WTC11 (cell line): ENCODE results near the gene RAMP1. TPM values are rescaled to one million over a fixed set of nuclear protein-coding genes. Genes with fewer than 3 reads are reported as not detected.
A peak's percentile ranks its signal among the peaks of the same experiment; 100 is the strongest.

Experiments used
- ATAC-seq: fragments of 200-7000 bp; cut with Tn5 transposase; 2 replicates; pipeline ENCODE4 v1.10.0; 2021; ENCODE audit warnings: mild to moderate bottlenecking, moderate library complexity
- CTCF ChIA-PET: fragments of 300-600 bp; sonication (Branson Sonifier 250); formaldehyde crosslinking; loops from one replicate; lab custom pipeline; 2021; ENCODE audit warnings: antibody characterized with exemption; lab: Charles Lee
- POLR2A ChIA-PET: fragments of 350-600 bp; sonication (Branson Sonifier 250); formaldehyde crosslinking; loops from one replicate; lab custom pipeline; 2021; ENCODE audit warnings: antibody characterized with exemption; lab: Charles Lee
- DNase-seq: peaks from one replicate; pipeline ENCODE4 v3.0.0; 2021; ENCODE audit warnings: low spot score
- H3K27ac Mint-ChIP-seq: 2 replicates; pipeline ENCODE4 v1.8.0; 2021; ENCODE audit warnings: mixed read lengths
- H3K27me3 Mint-ChIP-seq: 2 replicates; pipeline ENCODE4 v1.8.0; 2021; ENCODE audit warnings: low read depth, mild to moderate bottlenecking, moderate library complexity, mixed read lengths
- H3K36me3 Mint-ChIP-seq: 2 replicates; pipeline ENCODE4 v1.8.0; 2021; ENCODE audit warnings: mixed read lengths
- H3K4me1 Mint-ChIP-seq: 2 replicates; pipeline ENCODE4 v1.8.0; 2022; ENCODE audit warnings: mixed read lengths
- H3K4me3 Mint-ChIP-seq: 2 replicates; pipeline ENCODE4 v1.8.0; 2021; ENCODE audit warnings: mild to moderate bottlenecking, moderate library complexity, mixed read lengths
- H3K9me3 Mint-ChIP-seq: 2 replicates; pipeline ENCODE4 v1.8.0; 2021; ENCODE audit warnings: mixed read lengths
- ATF6 ChIP-seq: sonication (generic); formaldehyde crosslinking; IDR thresholded peaks from 2 replicates; pipeline ENCODE4 v1.8.1; 2023; ENCODE audit warnings: mild to moderate bottlenecking, missing genetic modification reagents
- CBFB ChIP-seq: sonication (generic); formaldehyde crosslinking; IDR thresholded peaks from 2 replicates; pipeline ENCODE4 v1.8.1; 2022; ENCODE audit warnings: mild to moderate bottlenecking, low read depth, missing genetic modification reagents
- CREM ChIP-seq: sonication (generic); formaldehyde crosslinking; IDR thresholded peaks from 2 replicates; pipeline ENCODE4 v1.8.1; 2022; ENCODE audit warnings: mild to moderate bottlenecking, missing genetic modification reagents, moderate library complexity
- CTCF ChIP-seq: fragments of 200-600 bp; IDR thresholded peaks from 2 replicates; pipeline ENCODE4 v1.8.0; 2022; ENCODE audit warnings: antibody characterized with exemption
- ERG ChIP-seq: fragments of 250-450 bp; sonication (Bioruptor Pico); IDR thresholded peaks from 2 replicates; pipeline ENCODE4 v1.8.0; 2021; ENCODE audit warnings: mild to moderate bottlenecking
- ETV6 ChIP-seq: sonication (generic); formaldehyde crosslinking; IDR thresholded peaks from 2 replicates; pipeline ENCODE4 v1.8.1; 2022; ENCODE audit warnings: mild to moderate bottlenecking, missing genetic modification reagents
- NFE2L1 ChIP-seq: sonication (generic); formaldehyde crosslinking; IDR thresholded peaks from 2 replicates; pipeline ENCODE4 v1.8.1; 2023; ENCODE audit warnings: missing genetic modification reagents
- RELA ChIP-seq: sonication (generic); formaldehyde crosslinking; IDR thresholded peaks from 2 replicates; pipeline ENCODE4 v1.8.1; 2022; ENCODE audit warnings: missing genetic modification reagents, mild to moderate bottlenecking, borderline replicate concordance
- TP53 ChIP-seq: sonication (generic); formaldehyde crosslinking; IDR thresholded peaks from 2 replicates; pipeline ENCODE4 v1.8.1; 2023; ENCODE audit warnings: mild to moderate bottlenecking, missing genetic modification reagents
- USF1 ChIP-seq: sonication (generic); formaldehyde crosslinking; IDR thresholded peaks from 2 replicates; pipeline ENCODE4 v1.8.0; 2022; ENCODE audit warnings: mild to moderate bottlenecking, missing genetic modification reagents
- ZNF232 ChIP-seq: sonication (generic); formaldehyde crosslinking; IDR thresholded peaks from 2 replicates; pipeline ENCODE4 v1.8.0; 2022; ENCODE audit warnings: mild to moderate bottlenecking, missing genetic modification reagents
- ZNF416 ChIP-seq: fragments of 250-450 bp; sonication (Bioruptor Pico); IDR thresholded peaks from 2 replicates; pipeline ENCODE4 v1.9.0; 2021; ENCODE audit warnings: mild to moderate bottlenecking, inconsistent platforms
- total RNA-seq: library from RNA; stranded (reverse); gene quantifications from 3 replicates; pipeline ENCODE4 v1.2.3, GENCODE V29; 2021
- TF ChIP-seq, protein P1 (sequence below): sonication (generic); formaldehyde crosslinking; IDR thresholded peaks from 2 replicates; pipeline ENCODE4 v1.8.1; 2023; ENCODE audit warnings: mild to moderate bottlenecking, missing genetic modification reagents, moderate library complexity
- TF ChIP-seq, protein P2 (sequence below): sonication (generic); formaldehyde crosslinking; IDR thresholded peaks from 2 replicates; pipeline ENCODE4 v1.8.0; 2022; ENCODE audit warnings: mild to moderate bottlenecking, missing genetic modification reagents

RAMP1 gene
- total RNA-seq, 1 experiment from 2014 or later = 1.0 TPM

DNA sequence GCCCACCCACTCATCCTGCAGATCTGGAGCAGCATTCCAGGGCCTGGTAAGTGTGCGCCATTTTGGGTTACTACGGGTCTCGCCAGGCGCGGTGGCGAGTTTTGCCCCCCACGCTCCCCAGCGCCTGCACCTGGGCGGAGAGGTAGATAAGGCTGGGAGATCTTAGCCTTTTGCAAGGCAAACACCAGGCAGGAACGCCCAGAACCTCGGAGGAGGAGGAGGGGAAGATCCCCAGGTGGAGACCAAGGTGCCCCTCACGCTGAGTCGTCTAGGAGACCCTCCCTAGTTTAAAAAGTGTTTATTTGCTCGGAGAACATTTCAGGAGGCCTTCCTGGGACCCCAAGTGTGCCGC, 365 bp upstream of the RAMP1 start (continued):
- TF ChIP-seq, protein P1, sequence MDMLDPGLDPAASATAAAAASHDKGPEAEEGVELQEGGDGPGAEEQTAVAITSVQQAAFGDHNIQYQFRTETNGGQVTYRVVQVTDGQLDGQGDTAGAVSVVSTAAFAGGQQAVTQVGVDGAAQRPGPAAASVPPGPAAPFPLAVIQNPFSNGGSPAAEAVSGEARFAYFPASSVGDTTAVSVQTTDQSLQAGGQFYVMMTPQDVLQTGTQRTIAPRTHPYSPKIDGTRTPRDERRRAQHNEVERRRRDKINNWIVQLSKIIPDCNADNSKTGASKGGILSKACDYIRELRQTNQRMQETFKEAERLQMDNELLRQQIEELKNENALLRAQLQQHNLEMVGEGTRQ (CRISPR knock-in tag) = no peak
- no peak for TF ChIP-seq ZNF416 (CRISPR knock-in tag)
- no peak for TF ChIP-seq CTCF
- no peak for TF ChIP-seq NFE2L1 (CRISPR knock-in tag)

DNA sequence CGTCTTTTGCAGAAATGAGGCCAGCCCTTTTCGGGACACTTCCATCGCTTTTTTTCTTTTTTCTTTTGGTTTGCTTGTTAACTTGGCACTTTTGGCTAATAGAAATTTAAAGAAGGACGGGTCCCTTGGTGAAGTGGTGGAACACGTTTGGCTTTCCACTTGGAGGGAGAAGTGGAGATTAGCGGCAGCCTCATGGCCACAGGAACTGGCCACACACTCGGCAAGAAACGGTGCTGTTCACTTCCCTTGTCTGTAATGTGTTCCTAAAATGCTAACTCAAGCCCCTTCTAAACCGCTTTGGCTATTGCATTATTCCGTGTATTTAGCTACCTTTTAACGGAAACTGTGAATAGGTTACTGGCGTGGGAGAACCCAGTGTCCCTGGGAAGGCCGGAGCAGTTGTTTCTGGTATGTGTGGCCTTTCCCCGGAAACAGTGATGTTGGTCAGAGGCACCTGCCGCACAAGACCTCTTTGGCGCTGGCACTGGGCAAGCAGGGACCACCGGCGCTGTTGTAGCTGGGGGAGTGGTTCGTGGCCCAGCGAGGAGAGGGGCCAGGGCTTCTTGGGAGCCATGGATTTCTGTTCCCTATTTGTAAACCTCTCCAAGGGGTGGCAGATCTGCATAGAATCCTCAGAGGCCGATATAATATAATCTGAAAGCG, 981 bp downstream of the RAMP1 start:
- H3K36me3 Mint-ChIP-seq = no peaks in the 10 kb centered on the region
- H3K27me3 Mint-ChIP-seq = peaks cover 60% of the 10 kb centered on the region
- H3K4me1 Mint-ChIP-seq = peaks cover 24% of the 10 kb centered on the region
- peak overlapping the region; percentile 66 for H3K4me3 Mint-ChIP-seq
- TF ChIP-seq CREM (CRISPR knock-in tag) (no peak), ETV6 (CRISPR knock-in tag) (no peak), USF1 (CRISPR knock-in tag) (no peak), TP53 (no peak), ZNF232 (CRISPR knock-in tag) (no peak), ATF6 (no peak), ERG (CRISPR knock-in tag) (no peak), RELA (CRISPR knock-in tag) (no peak), CBFB (no peak)
- TF ChIP-seq, protein P1 (CRISPR knock-in tag) = no peak
- TF ChIP-seq, protein P2, sequence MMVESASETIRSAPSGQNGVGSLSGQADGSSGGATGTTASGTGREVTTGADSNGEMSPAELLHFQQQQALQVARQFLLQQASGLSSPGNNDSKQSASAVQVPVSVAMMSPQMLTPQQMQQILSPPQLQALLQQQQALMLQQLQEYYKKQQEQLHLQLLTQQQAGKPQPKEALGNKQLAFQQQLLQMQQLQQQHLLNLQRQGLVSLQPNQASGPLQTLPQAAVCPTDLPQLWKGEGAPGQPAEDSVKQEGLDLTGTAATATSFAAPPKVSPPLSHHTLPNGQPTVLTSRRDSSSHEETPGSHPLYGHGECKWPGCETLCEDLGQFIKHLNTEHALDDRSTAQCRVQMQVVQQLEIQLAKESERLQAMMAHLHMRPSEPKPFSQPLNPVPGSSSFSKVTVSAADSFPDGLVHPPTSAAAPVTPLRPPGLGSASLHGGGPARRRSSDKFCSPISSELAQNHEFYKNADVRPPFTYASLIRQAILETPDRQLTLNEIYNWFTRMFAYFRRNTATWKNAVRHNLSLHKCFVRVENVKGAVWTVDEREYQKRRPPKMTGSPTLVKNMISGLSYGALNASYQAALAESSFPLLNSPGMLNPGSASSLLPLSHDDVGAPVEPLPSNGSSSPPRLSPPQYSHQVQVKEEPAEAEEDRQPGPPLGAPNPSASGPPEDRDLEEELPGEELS (CRISPR knock-in tag) = no peak
- ChIA-PET POLR2A (no interaction called here), CTCF (interaction anchor here (0.6 kb wide), 1 partner anchor 28 kb away, joined by 3 read pairs; no protein-coding TSS in a partner anchor)
- ATAC-seq (no peak), DNase-seq (no peak)
- no peak overlapping the region for H3K27ac Mint-ChIP-seq
- no peaks in the 10 kb centered on the region for H3K9me3 Mint-ChIP-seq
